H9 (cell line): Measurements from ENCODE around the gene BCO1. TPM values are rescaled to one million over a fixed set of nuclear protein-coding genes. Genes with fewer than 3 reads are reported as not detected.

Experiments used
- DNase-seq: peaks from one replicate; pipeline ENCODE4 v3.0.0-alpha.2; 2017
- H2AFZ ChIP-seq: one replicate; pipeline ENCODE4 v1.6.1; 2013; ENCODE audit warnings: mild to moderate bottlenecking, low read length, control low read depth, moderate library complexity
- H2AK5ac ChIP-seq: 2 replicates; pipeline ENCODE4 v1.6.1; 2013; ENCODE audit warnings: low read length, control low read depth, mixed read lengths; ENCODE audit not compliant: insufficient read length
- H2BK120ac ChIP-seq: one replicate; pipeline ENCODE4 v1.6.1; 2013; ENCODE audit warnings: low read depth, mild to moderate bottlenecking, low read length, control low read depth, inconsistent platforms; ENCODE audit not compliant: poor library complexity, severe bottlenecking
- H2BK12ac ChIP-seq: 2 replicates; pipeline ENCODE4 v1.6.1; 2013; ENCODE audit warnings: low read length, control low read depth, mixed read lengths, low read depth; ENCODE audit not compliant: insufficient read length
- H2BK15ac ChIP-seq: 2 replicates; pipeline ENCODE4 v1.6.1; 2013; ENCODE audit warnings: low read depth, low read length, control low read depth
- H2BK20ac ChIP-seq: one replicate; pipeline ENCODE4 v1.6.1; 2013; ENCODE audit warnings: low read depth, mild to moderate bottlenecking, low read length, control low read depth, inconsistent platforms; ENCODE audit not compliant: poor library complexity, severe bottlenecking
- H2BK5ac ChIP-seq: 2 replicates; pipeline ENCODE4 v1.6.1; 2013; ENCODE audit warnings: low read length, control low read depth, mixed read lengths; ENCODE audit not compliant: insufficient read length
- H3K14ac ChIP-seq: 2 replicates; pipeline ENCODE4 v1.6.1; 2013; ENCODE audit warnings: low read length, control low read depth; ENCODE audit not compliant: insufficient read depth
- H3K18ac ChIP-seq: 2 replicates; pipeline ENCODE4 v1.6.1; 2013; ENCODE audit warnings: low read depth, mild to moderate bottlenecking, mixed read lengths, low read length, control low read depth; ENCODE audit not compliant: insufficient read length
- H3K23ac ChIP-seq: 2 replicates; pipeline ENCODE4 v1.6.1; 2013; ENCODE audit warnings: low read length, control low read depth, mixed read lengths, low read depth; ENCODE audit not compliant: insufficient read length
- H3K23me2 ChIP-seq: 2 replicates; pipeline ENCODE4 v1.6.1; 2013; ENCODE audit warnings: low read depth, mild to moderate bottlenecking, mixed read lengths, low read length, control low read depth; ENCODE audit not compliant: insufficient read length, poor library complexity, severe bottlenecking
- H3K27ac ChIP-seq: 2 replicates; pipeline ENCODE4 v1.5.1; 2013; ENCODE audit warnings: low read length, control low read depth, mixed read lengths, low read depth; ENCODE audit not compliant: insufficient read length
- H3K27me3 ChIP-seq: 2 replicates; pipeline ENCODE4 v1.6.1; 2013; ENCODE audit warnings: low read length, control low read depth, inconsistent platforms; ENCODE audit not compliant: insufficient read depth
- H3K4ac ChIP-seq: 2 replicates; pipeline ENCODE4 v1.6.1; 2013; ENCODE audit warnings: low read depth, mild to moderate bottlenecking, control low read depth, inconsistent platforms, low read length, moderate library complexity
- H3K4me1 ChIP-seq: 2 replicates; pipeline ENCODE4 v1.6.1; 2013; ENCODE audit warnings: low read length, control low read depth, inconsistent platforms; ENCODE audit not compliant: insufficient read depth
- H3K4me2 ChIP-seq: 2 replicates; pipeline ENCODE4 v1.6.1; 2013; ENCODE audit warnings: low read length, control low read depth, mixed read lengths; ENCODE audit not compliant: insufficient read length, insufficient read depth
- H3K56ac ChIP-seq: 2 replicates; pipeline ENCODE4 v1.6.1; 2013; ENCODE audit warnings: low read depth, mild to moderate bottlenecking, mixed read lengths, low read length, control low read depth; ENCODE audit not compliant: insufficient read length
- H3K79me1 ChIP-seq: 2 replicates; pipeline ENCODE4 v1.6.1; 2013; ENCODE audit warnings: low read depth, mild to moderate bottlenecking, moderate library complexity, low read length, control low read depth, inconsistent platforms; ENCODE audit not compliant: insufficient read depth, poor library complexity, severe bottlenecking
- H3K79me2 ChIP-seq: 2 replicates; pipeline ENCODE4 v1.6.1; 2013; ENCODE audit warnings: low read length, control low read depth, inconsistent platforms; ENCODE audit not compliant: insufficient read depth
- H3K9ac ChIP-seq: 2 replicates; pipeline ENCODE4 v1.6.1; 2013; ENCODE audit warnings: low read length, control low read depth, mixed read lengths; ENCODE audit not compliant: insufficient read length; ENCODE audit errors: extremely low read depth
- H3K9me3 ChIP-seq: one replicate; pipeline ENCODE4 v1.6.1; 2013; ENCODE audit warnings: low read depth, low read length, inconsistent platforms; ENCODE audit not compliant: control insufficient read depth
- H3T11ph ChIP-seq: one replicate; pipeline ENCODE4 v1.6.1; 2013; ENCODE audit warnings: mild to moderate bottlenecking, low read length, control low read depth, inconsistent platforms
- H4K20me1 ChIP-seq: one replicate; pipeline ENCODE4 v1.6.1; 2013; ENCODE audit not compliant: control insufficient read depth, insufficient read length, insufficient read depth
- H4K5ac ChIP-seq: 2 replicates; pipeline ENCODE4 v1.6.1; 2013; ENCODE audit warnings: low read depth, mild to moderate bottlenecking, mixed read lengths, low read length, control low read depth; ENCODE audit not compliant: insufficient read length
- H4K8ac ChIP-seq: replicated peaks from 2 replicates; pipeline ENCODE4 v1.6.1; 2013; ENCODE audit warnings: low read length, control low read depth, mixed read lengths, low read depth; ENCODE audit not compliant: insufficient read length
- H4K91ac ChIP-seq: 2 replicates; pipeline ENCODE4 v1.6.1; 2013; ENCODE audit warnings: low read depth, mild to moderate bottlenecking, moderate library complexity, mixed read lengths, low read length, control low read depth; ENCODE audit not compliant: insufficient read length
- H3K27ac Mint-ChIP-seq, 3 experiments: 2 replicates in 2 of 3; 3 replicates in 1 of 3; pipeline ENCODE4 v1.8.0; 2020 to 2021; ENCODE audit warnings: mixed read lengths in 3 of 3, mild to moderate bottlenecking in 1 of 3, moderate library complexity in 1 of 3
- H3K27me3 Mint-ChIP-seq: 2 replicates; pipeline ENCODE4 v1.8.0; 2021; ENCODE audit warnings: low read depth, mild to moderate bottlenecking, moderate library complexity, mixed read lengths
- H3K36me3 Mint-ChIP-seq, 3 experiments: 2 replicates in 2 of 3; 3 replicates in 1 of 3; pipeline ENCODE4 v1.8.0; 2020 to 2021; ENCODE audit warnings: low read depth in 3 of 3, mixed read lengths in 3 of 3; ENCODE audit not compliant: insufficient read depth in 1 of 3
- H3K4me1 Mint-ChIP-seq, 2 experiments: 2 replicates each; pipeline ENCODE4 v1.8.0; 2020; ENCODE audit warnings: mixed read lengths in 2 of 2
- H3K4me3 Mint-ChIP-seq, 2 experiments: 2 replicates in 1 of 2; 3 replicates in 1 of 2; pipeline ENCODE4 v1.8.0; 2020 to 2021; ENCODE audit warnings: mild to moderate bottlenecking in 2 of 2, mixed read lengths in 2 of 2, moderate library complexity in 1 of 2
- H3K9me3 Mint-ChIP-seq, 2 experiments: 2 replicates in 1 of 2; 3 replicates in 1 of 2; pipeline ENCODE4 v1.8.0; 2020; ENCODE audit warnings: mild to moderate bottlenecking in 2 of 2, mixed read lengths in 2 of 2, moderate library complexity in 1 of 2
- WGBS: extraction: QIAGEN DNeasy Blood & Tissue Kit; methylation state at CpG from one replicate; pipeline ENCODE4 v1.1.7; 2013; ENCODE audit warnings: missing lambda C conversion rate, low lambda C conversion rate, mixed read lengths; ENCODE audit not compliant: insufficient read length; ENCODE audit errors: extremely low coverage; 5-methylcytosine and 5-hydroxymethylcytosine counted together
- total RNA-seq: library from RNA; stranded (reverse); gene quantifications from 2 replicates; pipeline ENCODE4 v1.2.1, GENCODE V29; 2021
- TF ChIP-seq, protein P1 (sequence below): fragments of 200-600 bp; sonication (generic); conservative IDR thresholded peaks from 3 replicates; pipeline ENCODE4 v1.8.0; 2021; ENCODE audit warnings: antibody characterized with exemption, mild to moderate bottlenecking

The BCO1 gene
- total RNA-seq, 1 experiment from 2014 or later: not detected

- Mint-ChIP-seq H3K9me3 (no peaks in the 10 kb centered on the region; a peak in 1 of 5 replicates), H3K27me3 (no peaks in the 10 kb centered on the region; the same call in none of the 2 replicates), H3K4me3 (no peak overlapping the region), H3K36me3 (no peaks in the 10 kb centered on the region), H3K4me1 (peaks cover 0 to 14% of the 10 kb centered on the region in 2 experiments; a peak in 1 of 4 replicates), H3K27ac (no peak overlapping the region)
- Histone ChIP-seq H3K27me3 (no peaks in the 10 kb centered on the region), H3K23me2 (no peaks in the 10 kb centered on the region), H3K4me1 (no peaks in the 10 kb centered on the region), H4K8ac (no peak overlapping the region), H4K91ac (no peak overlapping the region), H2BK20ac (no peak overlapping the region), H3K4me2 (no peak overlapping the region), H3K9me3 (no peaks in the 10 kb centered on the region), H2BK120ac (no peak overlapping the region), H3K56ac (no peak overlapping the region), H3K14ac (no peak overlapping the region), H3K4ac (no peak overlapping the region), H2BK15ac (no peak overlapping the region), H3K79me1 (no peaks in the 10 kb centered on the region), H3K79me2 (no peaks in the 10 kb centered on the region), H3K23ac (no peak overlapping the region), H4K20me1 (no peaks in the 10 kb centered on the region), H3K18ac (no peak overlapping the region), H4K5ac (no peak overlapping the region), H3K27ac (no peak overlapping the region), H2AK5ac (no peak overlapping the region), H2AFZ (no peak overlapping the region), H3K9ac (no peak overlapping the region), H3T11ph (no peak overlapping the region), H2BK5ac (no peak overlapping the region), H2BK12ac (no peak overlapping the region)
- no CpG with 5 or more reads among the region's 7 CpGs for whole genome bisulfite sequencing
- DNase-seq: no peak
- TF ChIP-seq, protein P1, sequence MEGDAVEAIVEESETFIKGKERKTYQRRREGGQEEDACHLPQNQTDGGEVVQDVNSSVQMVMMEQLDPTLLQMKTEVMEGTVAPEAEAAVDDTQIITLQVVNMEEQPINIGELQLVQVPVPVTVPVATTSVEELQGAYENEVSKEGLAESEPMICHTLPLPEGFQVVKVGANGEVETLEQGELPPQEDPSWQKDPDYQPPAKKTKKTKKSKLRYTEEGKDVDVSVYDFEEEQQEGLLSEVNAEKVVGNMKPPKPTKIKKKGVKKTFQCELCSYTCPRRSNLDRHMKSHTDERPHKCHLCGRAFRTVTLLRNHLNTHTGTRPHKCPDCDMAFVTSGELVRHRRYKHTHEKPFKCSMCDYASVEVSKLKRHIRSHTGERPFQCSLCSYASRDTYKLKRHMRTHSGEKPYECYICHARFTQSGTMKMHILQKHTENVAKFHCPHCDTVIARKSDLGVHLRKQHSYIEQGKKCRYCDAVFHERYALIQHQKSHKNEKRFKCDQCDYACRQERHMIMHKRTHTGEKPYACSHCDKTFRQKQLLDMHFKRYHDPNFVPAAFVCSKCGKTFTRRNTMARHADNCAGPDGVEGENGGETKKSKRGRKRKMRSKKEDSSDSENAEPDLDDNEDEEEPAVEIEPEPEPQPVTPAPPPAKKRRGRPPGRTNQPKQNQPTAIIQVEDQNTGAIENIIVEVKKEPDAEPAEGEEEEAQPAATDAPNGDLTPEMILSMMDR: no peak
Measured at GRCh38 chr16:81229811-81230210, 8.7 kb upstream of the BCO1 start.
